HepG2 (cell line): ENCODE data around the gene TSPAN17. TPM values are rescaled to one million over a fixed set of nuclear protein-coding genes. Genes with fewer than 3 reads are reported as not detected.

Experiments used
- ATF7-NPFF ChIP-seq: sonication (generic); formaldehyde crosslinking; IDR thresholded peaks from 2 replicates; pipeline ENCODE4 v1.8.1; 2023; ENCODE audit warnings: mild to moderate bottlenecking, low read depth, missing genetic modification reagents, moderate library complexity
- GATA4 ChIP-seq: sonication (generic); IDR thresholded peaks from 2 replicates; pipeline ENCODE4 v1.6.1; 2016; ENCODE audit warnings: antibody characterized with exemption, low read depth, borderline replicate concordance
- HIVEP1 ChIP-seq: sonication (generic); formaldehyde crosslinking; IDR thresholded peaks from 2 replicates; pipeline ENCODE4 v1.4.0; 2020; ENCODE audit warnings: mild to moderate bottlenecking, missing genetic modification reagents
- JUN ChIP-seq: sonication (generic); formaldehyde crosslinking; IDR thresholded peaks from 2 replicates; pipeline ENCODE4 v1.4.0; 2020; ENCODE audit warnings: mild to moderate bottlenecking, missing genetic modification reagents
- LCORL ChIP-seq, 2 experiments: fragments of 450-650 bp in 1 of 2; sonication (generic) in 1 of 2; formaldehyde crosslinking in 1 of 2; IDR thresholded peaks; 2 replicates each; pipeline versions ENCODE4 v1.5.0 to v1.6.1; 2017 to 2020; ENCODE audit warnings: antibody characterized with exemption in 1 of 2, missing genetic modification reagents in 1 of 2
- MAF1 ChIP-seq: sonication (generic); formaldehyde crosslinking; IDR thresholded peaks from 2 replicates; pipeline ENCODE4 v1.5.0; 2020; ENCODE audit warnings: missing genetic modification reagents, borderline replicate concordance
- MXI1 ChIP-seq: IDR thresholded peaks from 3 replicates; pipeline ENCODE4 v1.6.1; 2012; ENCODE audit warnings: low read depth, low read length, inconsistent platforms, borderline replicate concordance
- NCOA2 ChIP-seq: sonication (generic); formaldehyde crosslinking; IDR thresholded peaks from 2 replicates; pipeline ENCODE4 v1.8.0; 2022; ENCODE audit warnings: inconsistent platforms
- PHF20 ChIP-seq: sonication (generic); formaldehyde crosslinking; IDR thresholded peaks from 2 replicates; pipeline ENCODE4 v1.5.0; 2020; ENCODE audit warnings: mild to moderate bottlenecking, missing genetic modification reagents
- RFXAP ChIP-seq: sonication (generic); formaldehyde crosslinking; IDR thresholded peaks from 2 replicates; pipeline ENCODE4 v1.4.0; 2020; ENCODE audit warnings: missing genetic modification reagents, borderline replicate concordance
- TMF1 ChIP-seq: sonication (generic); formaldehyde crosslinking; IDR thresholded peaks from 2 replicates; pipeline ENCODE4 v1.8.1; 2022; ENCODE audit warnings: low read depth, missing genetic modification reagents
- TRIM24 ChIP-seq: sonication (generic); formaldehyde crosslinking; IDR thresholded peaks from 2 replicates; pipeline ENCODE4 v1.8.0; 2022; ENCODE audit warnings: mild to moderate bottlenecking, missing genetic modification reagents
- ZNF235 ChIP-seq: sonication (generic); formaldehyde crosslinking; IDR thresholded peaks from 2 replicates; pipeline ENCODE4 v1.8.1; 2023; ENCODE audit warnings: mild to moderate bottlenecking, missing genetic modification reagents, borderline replicate concordance
- ZNF274 ChIP-seq: sonication (generic); formaldehyde crosslinking; IDR thresholded peaks from 2 replicates; pipeline ENCODE4 v1.5.1; 2020; ENCODE audit warnings: mild to moderate bottlenecking, missing genetic modification reagents
- ZNF33B ChIP-seq: sonication (generic); formaldehyde crosslinking; IDR thresholded peaks from 2 replicates; pipeline ENCODE4 v1.5.1; 2020; ENCODE audit warnings: mild to moderate bottlenecking, missing genetic modification reagents
- ZNF34 ChIP-seq: sonication (generic); formaldehyde crosslinking; IDR thresholded peaks from 2 replicates; pipeline ENCODE4 v1.4.0; 2020; ENCODE audit warnings: mild to moderate bottlenecking, missing genetic modification reagents, borderline replicate concordance
- ZNF558 ChIP-seq: sonication (generic); formaldehyde crosslinking; IDR thresholded peaks from 2 replicates; pipeline ENCODE4 v1.9.0; 2022; ENCODE audit warnings: mild to moderate bottlenecking, missing genetic modification reagents, borderline replicate concordance
- ZNF562 ChIP-seq: sonication (generic); formaldehyde crosslinking; IDR thresholded peaks from 2 replicates; pipeline ENCODE4 v1.8.0; 2022; ENCODE audit warnings: missing genetic modification reagents, borderline replicate concordance
- ZNF567 ChIP-seq: sonication (generic); formaldehyde crosslinking; IDR thresholded peaks from 2 replicates; pipeline ENCODE4 v1.8.1; 2023; ENCODE audit warnings: mild to moderate bottlenecking, missing genetic modification reagents, borderline replicate concordance
- ZNF75D ChIP-seq: sonication (generic); formaldehyde crosslinking; IDR thresholded peaks from 2 replicates; pipeline ENCODE4 v1.8.1; 2023; ENCODE audit warnings: missing genetic modification reagents, mild to moderate bottlenecking, borderline replicate concordance
- ZNF883 ChIP-seq: sonication (generic); formaldehyde crosslinking; IDR thresholded peaks from 2 replicates; pipeline ENCODE4 v1.5.1; 2020; ENCODE audit warnings: mild to moderate bottlenecking, missing genetic modification reagents; ENCODE audit errors: not compliant biosample characterization
- polyA plus RNA-seq, 8 experiments: library from polyadenylated mRNA; depleted of rRNA in 3 of 8; stranded (reverse) in 7 of 8; unstranded in 1 of 8; fragments of >200 nt; fragmentation: Illumina TruSeq in 4 of 8; extraction: Trizol in 4 of 8; gene quantifications; 2 replicates each; pipeline versions ENCODE4 v1.2.1 to v1.2.3, GENCODE V29; 2011 to 2016; ENCODE audit warnings: low read depth in 4 of 8, missing spikeins in 1 of 8, mixed read lengths in 1 of 8; ENCODE audit not compliant: insufficient read depth in 1 of 8
- total RNA-seq, 5 experiments: library from RNA; depleted of rRNA; stranded (reverse); fragments of >200 nt; fragmentation: Illumina TruSeq; extraction: Trizol; gene quantifications; 2 replicates each; pipeline ENCODE4 v1.2.3, GENCODE V29; 2016; ENCODE audit warnings: low read depth in 1 of 5
- TF ChIP-seq, protein P1 (sequence below): sonication (generic); formaldehyde crosslinking; IDR thresholded peaks from 2 replicates; pipeline ENCODE4; 2020; ENCODE audit warnings: missing genetic modification reagents, mild to moderate bottlenecking, borderline replicate concordance
- TF ChIP-seq, protein P2 (sequence below): sonication (generic); formaldehyde crosslinking; IDR thresholded peaks from 2 replicates; pipeline ENCODE4 v1.4.0; 2020; ENCODE audit warnings: missing genetic modification reagents, borderline replicate concordance

The TSPAN17 gene
- total and polyA plus RNA-seq, 2 of the 13 experiments (the other 11 are each of a cell fraction or from before 2014, with no cell fraction given), result 11.5 to 15.0 TPM

DNA sequence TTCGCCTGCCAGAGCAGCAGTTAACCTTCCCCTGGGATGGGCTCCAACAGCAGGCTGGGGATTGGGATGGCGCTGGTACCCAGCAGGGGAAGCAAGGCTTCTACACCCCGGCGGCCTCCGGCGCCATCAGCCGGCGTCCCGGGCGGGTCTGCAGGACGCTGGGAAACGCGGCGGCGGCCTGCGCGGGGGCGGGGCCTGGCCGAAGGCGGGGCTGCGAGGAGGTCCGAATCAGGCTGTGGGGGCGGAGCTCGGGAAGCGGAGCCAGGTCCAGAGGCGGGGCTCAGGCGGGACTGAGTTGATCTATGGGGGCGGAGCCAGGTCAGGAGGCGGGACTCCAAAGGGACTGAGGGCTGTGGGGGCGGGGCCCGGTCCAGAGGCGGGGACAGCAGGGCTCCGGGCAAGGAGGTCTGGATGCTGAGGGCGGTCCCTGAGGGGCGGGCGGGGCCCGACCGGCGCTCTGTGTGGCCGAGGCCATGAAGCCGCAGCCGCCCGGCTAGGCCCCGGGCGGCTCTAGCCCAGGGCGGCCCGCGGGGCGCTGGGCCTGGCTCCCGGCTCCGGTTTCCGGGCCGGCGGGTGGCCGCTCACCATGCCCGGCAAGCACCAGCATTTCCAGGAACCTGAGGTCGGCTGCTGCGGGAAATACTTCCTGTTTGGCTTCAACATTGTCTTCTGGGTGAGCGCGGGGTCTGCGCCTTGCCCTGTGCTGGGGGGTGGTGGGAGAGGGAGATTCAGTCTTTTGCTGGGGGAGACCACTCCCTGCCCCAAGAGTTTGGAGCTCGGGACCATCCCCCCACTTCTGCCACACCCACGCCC lies at the start of gene TSPAN17 (continued):
- TF ChIP-seq NCOA2, result no peak
- TF ChIP-seq MXI1, result peak; percentile 66; the same call in 1 of the 3 replicates
- no peak for TF ChIP-seq ZNF33B
- no peak for TF ChIP-seq ZNF562
- TF ChIP-seq TRIM24 (CRISPR knock-in tag), result no peak
- TF ChIP-seq, protein P1, sequence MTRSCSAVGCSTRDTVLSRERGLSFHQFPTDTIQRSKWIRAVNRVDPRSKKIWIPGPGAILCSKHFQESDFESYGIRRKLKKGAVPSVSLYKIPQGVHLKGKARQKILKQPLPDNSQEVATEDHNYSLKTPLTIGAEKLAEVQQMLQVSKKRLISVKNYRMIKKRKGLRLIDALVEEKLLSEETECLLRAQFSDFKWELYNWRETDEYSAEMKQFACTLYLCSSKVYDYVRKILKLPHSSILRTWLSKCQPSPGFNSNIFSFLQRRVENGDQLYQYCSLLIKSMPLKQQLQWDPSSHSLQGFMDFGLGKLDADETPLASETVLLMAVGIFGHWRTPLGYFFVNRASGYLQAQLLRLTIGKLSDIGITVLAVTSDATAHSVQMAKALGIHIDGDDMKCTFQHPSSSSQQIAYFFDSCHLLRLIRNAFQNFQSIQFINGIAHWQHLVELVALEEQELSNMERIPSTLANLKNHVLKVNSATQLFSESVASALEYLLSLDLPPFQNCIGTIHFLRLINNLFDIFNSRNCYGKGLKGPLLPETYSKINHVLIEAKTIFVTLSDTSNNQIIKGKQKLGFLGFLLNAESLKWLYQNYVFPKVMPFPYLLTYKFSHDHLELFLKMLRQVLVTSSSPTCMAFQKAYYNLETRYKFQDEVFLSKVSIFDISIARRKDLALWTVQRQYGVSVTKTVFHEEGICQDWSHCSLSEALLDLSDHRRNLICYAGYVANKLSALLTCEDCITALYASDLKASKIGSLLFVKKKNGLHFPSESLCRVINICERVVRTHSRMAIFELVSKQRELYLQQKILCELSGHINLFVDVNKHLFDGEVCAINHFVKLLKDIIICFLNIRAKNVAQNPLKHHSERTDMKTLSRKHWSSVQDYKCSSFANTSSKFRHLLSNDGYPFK (CRISPR knock-in tag), result no peak
- TF ChIP-seq, protein P2, sequence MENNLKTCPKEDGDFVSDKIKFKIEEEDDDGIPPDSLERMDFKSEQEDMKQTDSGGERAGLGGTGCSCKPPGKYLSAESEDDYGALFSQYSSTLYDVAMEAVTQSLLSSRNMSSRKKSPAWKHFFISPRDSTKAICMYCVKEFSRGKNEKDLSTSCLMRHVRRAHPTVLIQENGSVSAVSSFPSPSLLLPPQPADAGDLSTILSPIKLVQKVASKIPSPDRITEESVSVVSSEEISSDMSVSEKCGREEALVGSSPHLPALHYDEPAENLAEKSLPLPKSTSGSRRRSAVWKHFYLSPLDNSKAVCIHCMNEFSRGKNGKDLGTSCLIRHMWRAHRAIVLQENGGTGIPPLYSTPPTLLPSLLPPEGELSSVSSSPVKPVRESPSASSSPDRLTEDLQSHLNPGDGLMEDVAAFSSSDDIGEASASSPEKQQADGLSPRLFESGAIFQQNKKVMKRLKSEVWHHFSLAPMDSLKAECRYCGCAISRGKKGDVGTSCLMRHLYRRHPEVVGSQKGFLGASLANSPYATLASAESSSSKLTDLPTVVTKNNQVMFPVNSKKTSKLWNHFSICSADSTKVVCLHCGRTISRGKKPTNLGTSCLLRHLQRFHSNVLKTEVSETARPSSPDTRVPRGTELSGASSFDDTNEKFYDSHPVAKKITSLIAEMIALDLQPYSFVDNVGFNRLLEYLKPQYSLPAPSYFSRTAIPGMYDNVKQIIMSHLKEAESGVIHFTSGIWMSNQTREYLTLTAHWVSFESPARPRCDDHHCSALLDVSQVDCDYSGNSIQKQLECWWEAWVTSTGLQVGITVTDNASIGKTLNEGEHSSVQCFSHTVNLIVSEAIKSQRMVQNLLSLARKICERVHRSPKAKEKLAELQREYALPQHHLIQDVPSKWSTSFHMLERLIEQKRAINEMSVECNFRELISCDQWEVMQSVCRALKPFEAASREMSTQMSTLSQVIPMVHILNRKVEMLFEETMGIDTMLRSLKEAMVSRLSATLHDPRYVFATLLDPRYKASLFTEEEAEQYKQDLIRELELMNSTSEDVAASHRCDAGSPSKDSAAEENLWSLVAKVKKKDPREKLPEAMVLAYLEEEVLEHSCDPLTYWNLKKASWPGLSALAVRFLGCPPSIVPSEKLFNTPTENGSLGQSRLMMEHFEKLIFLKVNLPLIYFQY, result no peak
- no peak for TF ChIP-seq JUN (CRISPR knock-in tag)
- TF ChIP-seq ZNF34 (CRISPR knock-in tag), result no peak
- TF ChIP-seq ZNF567, result no peak; the same call in 1 of the 2 replicates
- no peak for TF ChIP-seq RFXAP
- TF ChIP-seq ATF7-NPFF (CRISPR knock-in tag), result peak; percentile 59; the same call in 1 of the 2 replicates
- no peak for TF ChIP-seq TMF1 (CRISPR knock-in tag)
- TF ChIP-seq LCORL (IDR thresholded peaks at IDR 0.05), result no peak
- TF ChIP-seq LCORL (CRISPR knock-in tag; IDR thresholded peaks at IDR 0.05), result peak; percentile 54
- TF ChIP-seq ZNF558, result peak; percentile 43; the same call in 1 of the 2 replicates
- TF ChIP-seq ZNF75D (CRISPR knock-in tag), result no peak
- 0 out of 2 replicates have a peak, but pooled peaks have one; percentile 2 for TF ChIP-seq ZNF235 (CRISPR knock-in tag)
- peak; percentile 63; the same call in 1 of the 2 replicates for TF ChIP-seq HIVEP1 (CRISPR knock-in tag)
- no peak for TF ChIP-seq MAF1
- TF ChIP-seq PHF20 (CRISPR knock-in tag), result peak; percentile 49; the same call in 1 of the 2 replicates
- 0 out of 2 replicates have a peak, but pooled peaks have one; percentile 33 for TF ChIP-seq GATA4
- TF ChIP-seq ZNF274, result 0 out of 2 replicates have a peak, but pooled peaks have one; percentile 32
- peak; percentile 33 for TF ChIP-seq ZNF883 (CRISPR knock-in tag)
